ENCODE data around the gene SERPINA6.

GRCh38 chr14:94367347-94368242 lies 44.5 kb upstream of the SERPINA6 start:
- TF ChIP-seq POLR2A (IDR thresholded peaks at IDR 0.05) (no peak), CTCF (IDR thresholded peaks at IDR 0.05) (no peak)

All from thyroid gland (tissue), 4 donors.